SK-N-SH (cell line): Measurements from ENCODE around the gene CENPE. TPM values are rescaled to one million over a fixed set of nuclear protein-coding genes. Genes with fewer than 3 reads are reported as not detected.

Experiments used
- CTCF ChIA-PET: fragments of 300-600, 350-600 bp; formaldehyde crosslinking; extraction: SDS; loops from one replicate; lab custom pipeline; 2021; lab: Yijun Ruan, JAX
- POLR2A ChIA-PET: fragments of 350-600 bp; sonication (Branson Sonifier 250); formaldehyde crosslinking; extraction: SDS; loops from one replicate; lab custom pipeline; 2020; ENCODE audit warnings: antibody characterized with exemption, inconsistent platforms; lab: Yijun Ruan, JAX
- DNase-seq: peaks from one replicate; pipeline ENCODE4 v3.0.0; 2012
- H2AFZ ChIP-seq: fragments of 200-600 bp; sonication (generic); 2 replicates; pipeline ENCODE4 v1.8.1; 2016; ENCODE audit warnings: antibody characterized with exemption, mild to moderate bottlenecking, low read depth
- H3F3A ChIP-seq: fragments of 200-600 bp; sonication (generic); replicated peaks from 2 replicates; pipeline ENCODE3; 2016; ENCODE audit warnings: antibody characterized with exemption, mild to moderate bottlenecking; ENCODE audit not compliant: insufficient read depth
- H3K27ac ChIP-seq, 2 experiments: fragments of 200-500 bp in 1 of 2; fragments of 200-600 bp in 1 of 2; sonication (Bioruptor generic) in 1 of 2; sonication (generic), shearing (Covaris generic) in 1 of 2; 2 replicates each; pipeline versions ENCODE4 v1.5.1 to v1.6.1; 2014 to 2016; ENCODE audit warnings: low read depth in 2 of 2, inconsistent platforms in 1 of 2, low read length in 1 of 2, mild to moderate bottlenecking in 1 of 2, mixed read lengths in 1 of 2
- H3K27me3 ChIP-seq: fragments of 200-600 bp; sonication (generic), shearing (Covaris generic); 2 replicates; pipeline ENCODE4 v1.6.1; 2016; ENCODE audit warnings: mixed run types; ENCODE audit not compliant: insufficient read depth
- H3K36me3 ChIP-seq, 2 experiments: fragments of 200-500 bp in 1 of 2; fragments of 200-600 bp in 1 of 2; sonication (Bioruptor generic) in 1 of 2; sonication (generic) in 1 of 2; replicated peaks in 1 of 2; 2 replicates each; pipeline versions ENCODE3 to v1.5.1; 2014 to 2016; ENCODE audit warnings: low read length in 1 of 2, mild to moderate bottlenecking in 1 of 2; ENCODE audit not compliant: insufficient read depth in 2 of 2, control insufficient read depth in 1 of 2
- H3K4me1 ChIP-seq, 2 experiments: fragments of 200-500 bp in 1 of 2; fragments of 200-600 bp in 1 of 2; sonication (Bioruptor generic) in 1 of 2; sonication (generic), shearing (Covaris generic) in 1 of 2; 2 replicates each; pipeline versions ENCODE4 v1.5.1 to v1.6.1; 2014 to 2016; ENCODE audit warnings: low read depth in 1 of 2, low read length in 1 of 2, mixed run types in 1 of 2; ENCODE audit not compliant: insufficient read depth in 2 of 2, control insufficient read depth in 1 of 2
- H3K4me2 ChIP-seq: fragments of 200-600 bp; sonication (generic), shearing (Covaris generic); 2 replicates; pipeline ENCODE4 v1.6.1; 2017; ENCODE audit warnings: mixed run types
- H3K4me3 ChIP-seq, 2 experiments: fragments of 200-500 bp in 1 of 2; fragments of 200-600 bp in 1 of 2; sonication (Bioruptor generic) in 1 of 2; sonication (generic), shearing (Covaris generic) in 1 of 2; 2 replicates each; pipeline versions ENCODE4 v1.5.1 to v1.8.1; 2014 to 2016; ENCODE audit warnings: low read depth in 2 of 2, inconsistent platforms in 1 of 2, low read length in 1 of 2, mild to moderate bottlenecking in 1 of 2, mixed read lengths in 1 of 2, moderate library complexity in 1 of 2
- H3K79me2 ChIP-seq: fragments of 200-600 bp; sonication (generic); 2 replicates; pipeline ENCODE4 v1.8.1; 2017; ENCODE audit warnings: mild to moderate bottlenecking; ENCODE audit not compliant: insufficient read depth
- H3K9ac ChIP-seq: fragments of 200-600 bp; sonication (generic); 2 replicates; pipeline ENCODE4 v1.6.1; 2017; ENCODE audit warnings: mixed run types
- H3K9me2 ChIP-seq: fragments of 200-600 bp; sonication (generic); 2 replicates; pipeline ENCODE4 v1.6.1; 2017; ENCODE audit warnings: mixed run types
- H3K9me3 ChIP-seq: fragments of 200-600 bp; sonication (generic); 2 replicates; pipeline ENCODE4 v1.6.1; 2017; ENCODE audit warnings: mixed run types, mild to moderate bottlenecking, moderate library complexity
- H4K20me1 ChIP-seq: fragments of 200-600 bp; sonication (generic); 2 replicates; pipeline ENCODE4 v1.6.1; 2017; ENCODE audit warnings: mild to moderate bottlenecking, mixed run types; ENCODE audit not compliant: insufficient read depth
- ELF1 ChIP-seq: IDR thresholded peaks from 2 replicates; pipeline ENCODE4 v1.4.0; 2012
- EP300 ChIP-seq, 2 experiments: IDR thresholded peaks; 2 replicates each; pipeline versions ENCODE4 v1.4.0 to v1.6.1; 2012; ENCODE audit warnings: borderline replicate concordance in 1 of 2, low read depth in 1 of 2, low read length in 1 of 2
- FOXJ3 ChIP-seq: sonication (generic); formaldehyde crosslinking; IDR thresholded peaks from 2 replicates; pipeline ENCODE4 v1.5.1; 2020; ENCODE audit warnings: mild to moderate bottlenecking, missing genetic modification reagents
- GABPA ChIP-seq: IDR thresholded peaks from 2 replicates; pipeline ENCODE4 v1.4.0; 2012; ENCODE audit warnings: low read depth, mild to moderate bottlenecking
- GATA2 ChIP-seq: sonication (generic); formaldehyde crosslinking; IDR thresholded peaks from 2 replicates; pipeline ENCODE4 v1.5.0; 2020; ENCODE audit warnings: mild to moderate bottlenecking, missing genetic modification reagents
- JUND ChIP-seq: IDR thresholded peaks from 2 replicates; pipeline ENCODE4 v1.4.0; 2012
- MXI1 ChIP-seq: IDR thresholded peaks from 2 replicates; pipeline ENCODE4 v1.6.1; 2012; ENCODE audit warnings: mild to moderate bottlenecking, low read depth, low read length, improper control_type of control experiment
- NRF1 ChIP-seq: IDR thresholded peaks from 2 replicates; pipeline ENCODE4 v1.6.1; 2012; ENCODE audit warnings: low read depth, mild to moderate bottlenecking, low read length
- RCOR1 ChIP-seq: fragments of 150-350 bp; IDR thresholded peaks from 2 replicates; pipeline ENCODE4 v1.6.1; 2017; ENCODE audit warnings: antibody characterized with exemption, low read length
- RXRA ChIP-seq: IDR thresholded peaks from 2 replicates; pipeline ENCODE4 v1.4.0; 2012; ENCODE audit warnings: low read depth, mild to moderate bottlenecking, borderline replicate concordance
- TAF1 ChIP-seq: IDR thresholded peaks from 2 replicates; pipeline ENCODE4 v1.6.1; 2012; ENCODE audit warnings: low read depth, mild to moderate bottlenecking, low read length, moderate library complexity, borderline replicate concordance
- TCF12 ChIP-seq: IDR thresholded peaks from 2 replicates; pipeline ENCODE4 v1.4.0; 2012
- WGBS: methylation state at CpG from one replicate; pipeline ENCODE4 v1.1.6; 2017; ENCODE audit warnings: low lambda C conversion rate; 5-methylcytosine and 5-hydroxymethylcytosine counted together
- polyA plus RNA-seq, 3 experiments: library from polyadenylated mRNA; depleted of rRNA; stranded (reverse); fragments of >200 nt; gene quantifications; 2 replicates each; pipeline ENCODE4 v1.2.3, GENCODE V29; 2012
- TF ChIP-seq, protein P1 (sequence below): IDR thresholded peaks from 2 replicates; pipeline ENCODE4; 2012
- TF ChIP-seq, protein P2 (sequence below): IDR thresholded peaks from 2 replicates; pipeline ENCODE4 v1.4.0; 2012; ENCODE audit warnings: low read depth, borderline replicate concordance
- TF ChIP-seq, protein P3 (sequence below): fragments of 150-350 bp; IDR thresholded peaks from 2 replicates; pipeline ENCODE4 v1.6.1; 2017; ENCODE audit warnings: antibody characterized with exemption, low read length, low read depth, borderline replicate concordance
- TF ChIP-seq, protein P4 (sequence below): IDR thresholded peaks from 2 replicates; pipeline ENCODE4 v1.4.0; 2012; ENCODE audit warnings: low read depth
- TF ChIP-seq, protein P5 (sequence below): IDR thresholded peaks from 2 replicates; pipeline ENCODE4 v1.6.1; 2012; ENCODE audit warnings: mild to moderate bottlenecking, low read depth, low read length, moderate library complexity

Gene CENPE
- polyA plus RNA-seq, 1 of the 3 experiments (the other 2 are of a cell fraction), result 1.7 TPM

DNA sequence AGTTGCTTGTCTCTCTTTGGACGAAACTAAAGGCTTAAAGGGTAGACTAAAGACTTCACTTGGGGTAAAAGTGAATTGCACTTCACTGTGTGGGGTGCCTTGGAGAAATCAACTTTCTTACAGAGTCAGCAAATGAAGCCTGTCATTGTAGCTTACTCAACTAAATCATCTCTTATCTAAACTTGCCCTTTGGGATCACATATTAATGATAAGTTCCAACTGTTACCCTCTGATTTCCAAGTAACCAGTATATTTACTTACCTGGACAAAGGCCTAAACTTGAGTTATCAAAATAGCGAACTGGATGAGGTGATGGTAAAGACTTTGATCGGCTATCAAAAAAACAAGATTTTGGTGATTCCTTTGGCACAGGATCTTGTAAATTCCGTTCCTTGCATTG is 89.6 kb downstream of the CENPE start:
- CTCF ChIA-PET, result interaction anchor here (2.8 kb wide), 1 partner anchor 9 kb away, joined by 16 read pairs; the partner anchor contains the start of gene BDH2
- no peak overlapping the region for H3K4me3 ChIP-seq
- H4K20me1 ChIP-seq, result no peaks in the 10 kb centered on the region
- no peak overlapping the region for H3K9ac ChIP-seq
- H3K9me3 ChIP-seq, result no peaks in the 10 kb centered on the region
- no peaks in the 10 kb centered on the region for H3K79me2 ChIP-seq
- WGBS, result 97% methylated on average over 4 of the region's 4 CpGs
- H3K27ac ChIP-seq, result no peak overlapping the region
- no peak for DNase-seq
- peaks cover 0 to 5% of the 10 kb centered on the region in 2 experiments; a peak in 1 of 4 replicates for H3K4me1 ChIP-seq
- H3K36me3 ChIP-seq, result peaks cover 28 to 36% of the 10 kb centered on the region in 2 experiments
- POLR2A ChIA-PET, result no interaction called here
- H3F3A ChIP-seq, result peaks cover 2% of the 10 kb centered on the region
- H3K4me2 ChIP-seq, result no peak overlapping the region
- H3K27me3 ChIP-seq, result no peaks in the 10 kb centered on the region
- H2AFZ ChIP-seq, result no peak overlapping the region
- TF ChIP-seq GABPA, result no peak
- TF ChIP-seq, protein P1, sequence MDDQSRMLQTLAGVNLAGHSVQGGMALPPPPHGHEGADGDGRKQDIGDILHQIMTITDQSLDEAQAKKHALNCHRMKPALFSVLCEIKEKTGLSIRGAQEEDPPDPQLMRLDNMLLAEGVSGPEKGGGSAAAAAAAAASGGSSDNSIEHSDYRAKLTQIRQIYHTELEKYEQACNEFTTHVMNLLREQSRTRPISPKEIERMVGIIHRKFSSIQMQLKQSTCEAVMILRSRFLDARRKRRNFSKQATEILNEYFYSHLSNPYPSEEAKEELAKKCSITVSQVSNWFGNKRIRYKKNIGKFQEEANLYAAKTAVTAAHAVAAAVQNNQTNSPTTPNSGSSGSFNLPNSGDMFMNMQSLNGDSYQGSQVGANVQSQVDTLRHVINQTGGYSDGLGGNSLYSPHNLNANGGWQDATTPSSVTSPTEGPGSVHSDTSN, result no peak
- no peak for TF ChIP-seq NRF1
- no peak for TF ChIP-seq FOXJ3 (CRISPR knock-in tag)
- TF ChIP-seq TCF12, result no peak
- TF ChIP-seq, protein P2, sequence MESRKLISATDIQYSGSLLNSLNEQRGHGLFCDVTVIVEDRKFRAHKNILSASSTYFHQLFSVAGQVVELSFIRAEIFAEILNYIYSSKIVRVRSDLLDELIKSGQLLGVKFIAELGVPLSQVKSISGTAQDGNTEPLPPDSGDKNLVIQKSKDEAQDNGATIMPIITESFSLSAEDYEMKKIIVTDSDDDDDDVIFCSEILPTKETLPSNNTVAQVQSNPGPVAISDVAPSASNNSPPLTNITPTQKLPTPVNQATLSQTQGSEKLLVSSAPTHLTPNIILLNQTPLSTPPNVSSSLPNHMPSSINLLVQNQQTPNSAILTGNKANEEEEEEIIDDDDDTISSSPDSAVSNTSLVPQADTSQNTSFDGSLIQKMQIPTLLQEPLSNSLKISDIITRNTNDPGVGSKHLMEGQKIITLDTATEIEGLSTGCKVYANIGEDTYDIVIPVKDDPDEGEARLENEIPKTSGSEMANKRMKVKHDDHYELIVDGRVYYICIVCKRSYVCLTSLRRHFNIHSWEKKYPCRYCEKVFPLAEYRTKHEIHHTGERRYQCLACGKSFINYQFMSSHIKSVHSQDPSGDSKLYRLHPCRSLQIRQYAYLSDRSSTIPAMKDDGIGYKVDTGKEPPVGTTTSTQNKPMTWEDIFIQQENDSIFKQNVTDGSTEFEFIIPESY, result no peak
- TF ChIP-seq ELF1, result no peak
- TF ChIP-seq, protein P3, sequence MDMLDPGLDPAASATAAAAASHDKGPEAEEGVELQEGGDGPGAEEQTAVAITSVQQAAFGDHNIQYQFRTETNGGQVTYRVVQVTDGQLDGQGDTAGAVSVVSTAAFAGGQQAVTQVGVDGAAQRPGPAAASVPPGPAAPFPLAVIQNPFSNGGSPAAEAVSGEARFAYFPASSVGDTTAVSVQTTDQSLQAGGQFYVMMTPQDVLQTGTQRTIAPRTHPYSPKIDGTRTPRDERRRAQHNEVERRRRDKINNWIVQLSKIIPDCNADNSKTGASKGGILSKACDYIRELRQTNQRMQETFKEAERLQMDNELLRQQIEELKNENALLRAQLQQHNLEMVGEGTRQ, result no peak
- no peak for TF ChIP-seq GATA2
- no peak for TF ChIP-seq MXI1
- TF ChIP-seq, protein P4, sequence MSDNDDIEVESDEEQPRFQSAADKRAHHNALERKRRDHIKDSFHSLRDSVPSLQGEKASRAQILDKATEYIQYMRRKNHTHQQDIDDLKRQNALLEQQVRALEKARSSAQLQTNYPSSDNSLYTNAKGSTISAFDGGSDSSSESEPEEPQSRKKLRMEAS, result no peak
- no peak for TF ChIP-seq EP300 (IDR thresholded peaks at IDR 0.05; ENCODE audit: borderline replicate concordance in 1 of 2, low read depth in 1 of 2, low read length in 1 of 2)
- TF ChIP-seq JUND, result no peak
- TF ChIP-seq TAF1, result no peak
- TF ChIP-seq RCOR1, result no peak
- no peak for TF ChIP-seq RXRA
- TF ChIP-seq, protein P5, sequence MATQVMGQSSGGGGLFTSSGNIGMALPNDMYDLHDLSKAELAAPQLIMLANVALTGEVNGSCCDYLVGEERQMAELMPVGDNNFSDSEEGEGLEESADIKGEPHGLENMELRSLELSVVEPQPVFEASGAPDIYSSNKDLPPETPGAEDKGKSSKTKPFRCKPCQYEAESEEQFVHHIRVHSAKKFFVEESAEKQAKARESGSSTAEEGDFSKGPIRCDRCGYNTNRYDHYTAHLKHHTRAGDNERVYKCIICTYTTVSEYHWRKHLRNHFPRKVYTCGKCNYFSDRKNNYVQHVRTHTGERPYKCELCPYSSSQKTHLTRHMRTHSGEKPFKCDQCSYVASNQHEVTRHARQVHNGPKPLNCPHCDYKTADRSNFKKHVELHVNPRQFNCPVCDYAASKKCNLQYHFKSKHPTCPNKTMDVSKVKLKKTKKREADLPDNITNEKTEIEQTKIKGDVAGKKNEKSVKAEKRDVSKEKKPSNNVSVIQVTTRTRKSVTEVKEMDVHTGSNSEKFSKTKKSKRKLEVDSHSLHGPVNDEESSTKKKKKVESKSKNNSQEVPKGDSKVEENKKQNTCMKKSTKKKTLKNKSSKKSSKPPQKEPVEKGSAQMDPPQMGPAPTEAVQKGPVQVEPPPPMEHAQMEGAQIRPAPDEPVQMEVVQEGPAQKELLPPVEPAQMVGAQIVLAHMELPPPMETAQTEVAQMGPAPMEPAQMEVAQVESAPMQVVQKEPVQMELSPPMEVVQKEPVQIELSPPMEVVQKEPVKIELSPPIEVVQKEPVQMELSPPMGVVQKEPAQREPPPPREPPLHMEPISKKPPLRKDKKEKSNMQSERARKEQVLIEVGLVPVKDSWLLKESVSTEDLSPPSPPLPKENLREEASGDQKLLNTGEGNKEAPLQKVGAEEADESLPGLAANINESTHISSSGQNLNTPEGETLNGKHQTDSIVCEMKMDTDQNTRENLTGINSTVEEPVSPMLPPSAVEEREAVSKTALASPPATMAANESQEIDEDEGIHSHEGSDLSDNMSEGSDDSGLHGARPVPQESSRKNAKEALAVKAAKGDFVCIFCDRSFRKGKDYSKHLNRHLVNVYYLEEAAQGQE, result no peak
- no peaks in the 10 kb centered on the region for H3K9me2 ChIP-seq
